Spleen (tissue), 7 donors: ENCODE measurements around the gene DNAH10.

Experiments
- POLR2AphosphoS5 ChIP-seq, 3 donors: sonication (generic); formaldehyde crosslinking; IDR thresholded peaks; one replicate each; pipeline ENCODE4 v1.5.1; 2017; ENCODE audit warnings: antibody characterized with exemption in 3 of 3
- TF ChIP-seq, protein P1 (sequence below), 11 experiments: fragments of 200-600 bp in 7 of 11; fragments of 450-650 bp in 4 of 11; sonication (generic) in 4 of 11; IDR thresholded peaks in 8 of 11; conservative IDR thresholded peaks in 3 of 11; 1 replicate in 7 of 11; 2 replicates in 4 of 11; pipeline versions ENCODE4 v1.4.0 to v1.8.0; 2016 to 2021; ENCODE audit warnings: antibody characterized with exemption in 11 of 11, inconsistent platforms in 4 of 11, mild to moderate bottlenecking in 1 of 11
- donor health status: DM: no; HTN: no; CAD: no; lungs with moderate emphysema.
- donor health status: DM: no; HTN: no; CAD: no.
- donor health status: DM: no; HTN: no; CAD: no.

DNA sequence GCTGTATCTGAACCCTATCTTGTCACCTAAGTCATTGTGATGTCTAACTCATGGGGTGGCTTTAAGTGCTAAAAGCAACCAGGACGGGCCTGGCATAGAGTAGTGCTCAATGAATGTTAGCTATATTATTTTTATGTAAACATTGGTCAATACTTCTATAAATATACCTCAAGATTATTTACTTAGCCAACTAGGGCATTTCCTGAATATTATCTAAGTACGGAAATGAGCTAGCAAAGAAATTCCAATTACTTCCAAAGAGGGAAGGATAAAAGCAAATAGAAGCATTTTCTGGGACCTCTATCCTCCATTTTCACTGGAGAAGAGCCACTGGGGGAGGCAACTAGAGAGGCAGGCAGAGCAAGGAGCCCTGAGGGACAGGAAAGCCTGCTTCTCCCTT, 189.9 kb downstream of the DNAH10 start:
- TF ChIP-seq POLR2AphosphoS5 (IDR thresholded peaks at IDR 0.05) = no peak
- TF ChIP-seq, protein P1, sequence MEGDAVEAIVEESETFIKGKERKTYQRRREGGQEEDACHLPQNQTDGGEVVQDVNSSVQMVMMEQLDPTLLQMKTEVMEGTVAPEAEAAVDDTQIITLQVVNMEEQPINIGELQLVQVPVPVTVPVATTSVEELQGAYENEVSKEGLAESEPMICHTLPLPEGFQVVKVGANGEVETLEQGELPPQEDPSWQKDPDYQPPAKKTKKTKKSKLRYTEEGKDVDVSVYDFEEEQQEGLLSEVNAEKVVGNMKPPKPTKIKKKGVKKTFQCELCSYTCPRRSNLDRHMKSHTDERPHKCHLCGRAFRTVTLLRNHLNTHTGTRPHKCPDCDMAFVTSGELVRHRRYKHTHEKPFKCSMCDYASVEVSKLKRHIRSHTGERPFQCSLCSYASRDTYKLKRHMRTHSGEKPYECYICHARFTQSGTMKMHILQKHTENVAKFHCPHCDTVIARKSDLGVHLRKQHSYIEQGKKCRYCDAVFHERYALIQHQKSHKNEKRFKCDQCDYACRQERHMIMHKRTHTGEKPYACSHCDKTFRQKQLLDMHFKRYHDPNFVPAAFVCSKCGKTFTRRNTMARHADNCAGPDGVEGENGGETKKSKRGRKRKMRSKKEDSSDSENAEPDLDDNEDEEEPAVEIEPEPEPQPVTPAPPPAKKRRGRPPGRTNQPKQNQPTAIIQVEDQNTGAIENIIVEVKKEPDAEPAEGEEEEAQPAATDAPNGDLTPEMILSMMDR (IDR thresholded peaks at IDR 0.05 in 8 of 11, conservative IDR thresholded peaks at IDR 0.05 in 3 of 11) = no peak
